Adipose tissue (tissue), 3 donors: ENCODE measurements around the gene DGKH. TPM values are rescaled to one million over a fixed set of nuclear protein-coding genes. Genes with fewer than 3 reads are reported as not detected.

Experiments used
- H3K27ac ChIP-seq: one replicate; pipeline ENCODE4 v1.5.1; 2013; ENCODE audit warnings: low read depth, low read length
- WGBS, 3 donors: extraction: QIAGEN DNeasy Blood & Tissue Kit; methylation state at CpG; one replicate each; pipeline ENCODE4 v1.1.7; 2013; 5-methylcytosine and 5-hydroxymethylcytosine counted together
- polyA plus RNA-seq, 3 donors: library from polyadenylated mRNA; stranded (reverse); fragments of 200-250 nt; gene quantifications; one replicate each; pipeline ENCODE4 v1.2.3, GENCODE V29; 2013
- donor health status: healthy with polysubstance abuse.
- donor health status: Bipolar disorder and iron deficiency.
- donor health status: healthy.

The DGKH gene
- polyA plus RNA-seq, 3 donors, result 0.47 to 1.7 (median 1.4) TPM

DNA sequence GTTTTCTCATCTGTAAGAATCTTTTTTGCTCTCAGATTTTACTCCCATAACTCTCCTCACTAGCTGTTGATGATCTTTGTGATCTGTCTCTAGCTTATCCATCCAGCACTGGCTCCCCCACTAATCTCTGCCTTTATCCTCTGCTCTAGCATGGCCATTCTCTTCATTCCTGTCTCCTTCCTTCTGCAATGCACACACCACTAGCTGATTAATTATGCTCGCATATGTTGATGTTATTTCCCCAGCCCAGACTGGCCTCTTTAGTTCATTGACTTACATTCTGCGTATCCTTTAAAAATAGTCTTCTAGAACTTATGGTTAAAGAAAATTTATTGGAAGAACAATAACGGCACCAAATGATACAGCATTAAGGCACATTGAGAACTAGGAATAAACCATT lies 52.5 kb downstream of the DGKH start:
- 95 to 96% (median 95%) methylated on average over 3 of the region's 3 CpGs for WGBS, 3 donors
- no peak overlapping the region for H3K27ac ChIP-seq

GRCh38 chr13:42101821-42102585 lies 53.6 kb downstream of the DGKH start:
- no peak overlapping the region for H3K27ac ChIP-seq
- WGBS, 3 donors, result 53 to 75% (median 56%) methylated on average over 3 of the region's 3 CpGs

DNA sequence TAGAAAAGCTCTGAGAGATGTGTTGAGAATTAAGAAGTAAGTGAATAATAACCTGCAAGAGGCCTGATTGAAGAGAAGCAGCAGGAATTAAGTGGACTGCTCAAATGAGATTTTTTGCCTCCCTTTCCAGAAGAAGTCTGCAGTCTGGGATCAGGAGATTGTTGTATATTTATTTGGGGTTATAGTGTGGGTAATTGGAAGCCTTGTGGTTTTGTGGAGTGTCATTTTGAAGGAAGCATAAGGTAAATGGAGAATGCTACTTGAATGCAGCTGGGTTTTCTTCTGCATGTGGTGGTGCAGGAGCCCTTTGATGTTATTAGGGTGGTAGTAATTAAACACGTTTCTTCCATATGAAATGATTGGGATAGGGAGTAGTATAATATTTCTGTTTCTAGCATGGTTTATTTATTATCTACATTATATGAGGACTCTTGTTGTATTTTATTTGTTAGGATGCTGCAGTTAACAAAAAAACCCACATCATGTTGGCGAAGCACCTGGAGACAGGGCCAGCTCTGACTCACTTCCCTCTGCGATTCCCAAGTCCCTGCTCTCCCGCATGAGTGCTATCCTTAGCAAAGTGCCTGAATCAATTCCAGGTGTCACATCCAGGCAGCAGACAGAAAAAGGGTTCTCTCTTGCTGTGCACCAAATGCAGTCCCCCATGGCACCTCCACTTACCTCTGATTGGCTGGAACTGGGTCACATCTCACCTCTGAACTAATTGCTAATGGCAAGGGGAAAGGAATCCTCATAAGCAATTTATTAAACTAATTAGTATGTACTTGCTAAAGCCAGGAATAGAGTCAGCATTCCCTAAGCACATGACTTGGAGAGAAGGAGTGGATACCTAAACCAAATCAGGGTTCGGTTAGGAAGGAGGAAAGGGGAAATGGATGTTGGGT lies 54.8 kb downstream of the DGKH start:
- 78 to 89% (median 87%) methylated on average over 5 of the region's 5 CpGs for WGBS, 3 donors
- no peak overlapping the region for H3K27ac ChIP-seq

DNA sequence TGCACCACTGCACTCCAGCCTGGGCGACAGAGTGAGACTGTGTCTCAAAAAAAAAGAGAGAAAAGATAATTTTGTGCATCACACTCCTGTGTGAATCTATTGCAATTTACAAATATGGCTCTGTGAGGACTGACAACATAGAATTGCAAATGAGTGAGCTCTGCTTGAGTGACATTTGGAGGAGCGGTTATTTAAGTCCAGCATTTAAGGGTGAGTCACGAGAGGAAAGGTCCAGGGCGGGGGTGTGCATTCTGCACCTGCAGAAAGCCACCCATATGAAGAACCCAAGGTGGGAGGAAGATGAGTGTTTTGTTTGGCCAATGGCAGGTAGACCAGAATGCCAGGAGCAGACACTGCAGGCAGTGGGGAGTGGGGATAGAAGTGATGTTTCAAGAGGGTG lies 58.5 kb downstream of the DGKH start:
- WGBS, 3 donors, result 94 to 97% (median 96%) methylated on average over 4 of the region's 4 CpGs
- H3K27ac ChIP-seq, result no peak overlapping the region

DNA sequence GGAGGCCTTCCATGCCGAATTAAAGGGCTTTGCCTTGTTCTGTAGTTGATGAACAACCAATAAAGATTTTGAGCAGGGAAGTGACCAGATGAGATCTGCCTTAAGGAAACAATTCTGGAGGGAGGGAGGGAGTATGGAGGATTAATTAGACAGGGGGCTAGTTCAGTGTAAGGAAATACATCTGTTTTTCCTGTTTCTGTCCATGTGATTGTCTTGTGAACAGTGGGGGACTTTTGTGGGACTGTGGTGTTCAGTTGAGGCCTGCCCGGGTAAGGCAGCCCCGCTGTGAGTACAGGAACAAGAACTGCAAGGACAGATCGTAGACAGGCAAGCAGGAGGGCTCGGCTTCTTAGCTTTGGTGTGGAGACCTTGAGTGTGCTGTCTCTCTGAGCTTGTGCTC lies 59.0 kb downstream of the DGKH start:
- 84 to 88% (median 86%) methylated on average over 5 of the region's 5 CpGs for WGBS, 3 donors
- H3K27ac ChIP-seq, result no peak overlapping the region

- 90 to 96% (median 93%) methylated on average over 4 of the region's 4 CpGs for WGBS, 3 donors
- H3K27ac ChIP-seq, result no peak overlapping the region
These were observed 59.8 kb downstream of the DGKH start for GRCh38 chr13:42108217-42108616.

- H3K27ac ChIP-seq, result no peak overlapping the region
- WGBS, 3 donors, result 93 to 98% (median 97%) methylated on average over 2 of the region's 2 CpGs
These were observed 61.5 kb downstream of the DGKH start for GRCh38 chr13:42109957-42110356.

- 15 to 22% (median 21%) methylated on average over 7 of the region's 7 CpGs for WGBS, 3 donors
These were observed 62.1 kb downstream of the DGKH start for GRCh38 chr13:42110410-42111155.

GRCh38 chr13:42112864-42113263 lies 64.4 kb downstream of the DGKH start:
- WGBS, 3 donors, result 55 to 64% (median 62%) methylated on average over 4 of the region's 4 CpGs
- no peak overlapping the region for H3K27ac ChIP-seq

More at GRCh38 chr13:42110410-42111155, 62.1 kb downstream of the DGKH start:
- no peak overlapping the region for H3K27ac ChIP-seq

DNA sequence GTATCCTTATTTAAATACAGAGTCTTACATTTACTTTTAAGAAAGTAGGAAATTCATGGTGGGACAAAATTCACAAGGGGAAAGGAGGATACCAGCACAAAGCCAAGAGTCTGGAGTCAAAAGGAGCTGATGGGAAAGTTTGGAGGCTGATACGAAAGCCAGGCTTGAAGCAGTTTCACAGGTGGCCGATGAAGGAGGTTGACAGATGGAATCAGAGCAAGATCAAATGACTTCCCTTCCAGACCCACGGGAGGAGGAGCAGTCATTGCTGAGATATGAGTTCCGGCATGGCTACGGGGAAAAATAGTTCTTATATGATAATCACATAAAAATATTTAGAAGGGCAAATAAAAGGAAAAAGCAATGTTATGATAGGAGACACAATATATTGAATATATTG lies 65.0 kb downstream of the DGKH start:
- WGBS, 3 donors, result 30 to 65% (median 49%) methylated on average over 5 of the region's 5 CpGs
- no peak overlapping the region for H3K27ac ChIP-seq

- 64 to 83% (median 67%) methylated on average over 4 of the region's 4 CpGs for WGBS, 3 donors
- no peak overlapping the region for H3K27ac ChIP-seq
These were observed 65.8 kb downstream of the DGKH start for GRCh38 chr13:42114278-42114677.

GRCh38 chr13:42114912-42115311 lies 66.5 kb downstream of the DGKH start:
- 73% methylated on average over 4 of the region's 4 CpGs for WGBS, 3 donors
- H3K27ac ChIP-seq, result no peak overlapping the region

DNA sequence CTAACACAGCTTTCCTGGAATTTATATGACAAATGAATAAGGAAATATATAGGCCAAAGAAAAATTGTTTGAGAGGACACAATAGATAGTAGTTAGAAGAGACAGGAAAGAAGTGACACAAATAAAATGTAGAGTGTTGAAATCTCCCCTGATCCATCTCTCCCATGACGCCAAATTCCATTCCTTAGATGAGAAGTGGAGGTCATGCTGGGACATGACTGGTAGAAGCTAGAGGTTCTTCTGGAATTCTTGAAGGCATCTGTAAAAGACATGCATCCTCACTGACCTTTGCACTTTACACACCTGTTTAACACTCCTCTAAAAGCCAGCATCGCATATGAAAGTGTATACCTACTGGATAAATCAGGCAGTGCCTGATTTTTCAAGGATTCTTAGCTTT lies 67.8 kb downstream of the DGKH start:
- no peak overlapping the region for H3K27ac ChIP-seq
- whole genome bisulfite sequencing, 3 donors, result 65 to 78% (median 78%) methylated on average over 2 of the region's 2 CpGs

DNA sequence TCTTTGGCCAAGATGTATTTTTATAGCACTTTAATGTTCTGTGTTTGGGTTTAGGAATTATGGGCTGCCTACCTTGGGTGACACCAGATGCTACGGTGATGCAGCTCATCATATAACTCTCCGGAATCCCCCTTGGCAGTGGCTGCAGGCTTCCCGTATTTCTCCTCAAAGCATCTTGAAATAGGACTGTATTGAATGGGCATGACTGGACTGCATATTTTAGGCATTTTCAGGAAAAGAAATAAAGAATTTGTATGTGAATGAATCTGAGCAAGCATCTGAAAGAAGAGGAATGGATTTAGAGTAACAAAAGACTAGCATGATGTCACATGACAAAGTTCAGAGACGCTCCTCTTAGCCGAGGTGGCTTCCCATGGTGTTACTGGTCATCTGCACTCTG lies 70.6 kb downstream of the DGKH start:
- WGBS, 3 donors, result 94 to 99% (median 96%) methylated on average over 5 of the region's 5 CpGs
- H3K27ac ChIP-seq, result no peak overlapping the region

GRCh38 chr13:42119875-42120274 lies 71.4 kb downstream of the DGKH start:
- 75 to 84% (median 84%) methylated on average over 1 of the region's 1 CpG for WGBS, 3 donors
- no peak overlapping the region for H3K27ac ChIP-seq

GRCh38 chr13:42123600-42123999 lies 75.2 kb downstream of the DGKH start:
- WGBS, 3 donors, result 88 to 91% (median 91%) methylated on average over 2 of the region's 2 CpGs
- no peak overlapping the region for H3K27ac ChIP-seq

DNA sequence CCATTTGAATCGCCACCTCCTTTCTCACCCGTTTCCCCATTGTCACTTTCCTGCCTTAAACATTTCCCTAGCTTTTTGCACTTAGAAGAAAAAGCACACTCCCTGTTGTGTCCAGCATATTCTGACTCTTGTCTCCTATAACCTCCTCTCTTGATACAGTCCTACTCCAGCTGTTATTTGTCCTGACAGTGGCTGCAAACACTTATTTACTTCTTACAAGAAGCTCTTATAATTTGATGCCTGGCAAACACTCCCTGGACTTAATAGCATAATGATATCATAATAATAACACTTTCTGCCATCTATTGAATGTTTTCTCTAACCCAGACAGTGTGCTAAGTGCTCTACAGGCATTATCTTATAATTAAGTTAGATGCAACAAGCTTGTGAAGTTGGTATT lies 76.6 kb downstream of the DGKH start:
- no peak overlapping the region for H3K27ac ChIP-seq
- 94% methylated on average over 2 of the region's 2 CpGs for WGBS, 3 donors

DNA sequence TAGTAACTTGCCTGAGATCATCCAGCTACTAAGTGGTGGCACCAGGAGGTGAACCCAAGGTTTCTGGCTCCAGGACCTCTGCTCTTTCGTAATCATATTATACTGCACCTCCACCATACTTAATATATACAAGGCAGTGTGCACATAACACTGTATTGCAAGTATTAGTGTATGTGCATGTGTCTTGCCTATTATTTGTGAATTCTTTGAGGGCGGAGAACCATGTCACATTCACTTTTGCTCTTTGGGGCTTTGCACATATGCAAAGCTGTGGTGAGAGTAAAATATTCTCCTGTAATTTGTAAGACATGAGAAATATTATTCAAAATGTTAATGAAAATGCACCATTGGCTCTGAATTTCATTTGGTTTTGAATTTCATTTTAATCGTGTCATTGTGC lies 78.6 kb downstream of the DGKH start:
- WGBS, 3 donors, result 94 to 96% (median 96%) methylated on average over 3 of the region's 3 CpGs

GRCh38 chr13:42129033-42129432 lies 80.6 kb downstream of the DGKH start:
- no peak overlapping the region for H3K27ac ChIP-seq
- WGBS, 3 donors, result 83 to 93% (median 92%) methylated on average over 3 of the region's 3 CpGs

More for the DNA sequence above, 78.6 kb downstream of the DGKH start:
- no peak overlapping the region for H3K27ac ChIP-seq
